Ovary (tissue), 9 donors: ENCODE results near the gene SPDYC. TPM values are rescaled to one million over a fixed set of nuclear protein-coding genes. Genes with fewer than 3 reads are reported as not detected.
A peak's percentile ranks its signal among the peaks of the same experiment; 100 is the strongest.

Source experiments
- DNase-seq, 5 donors: peaks; one replicate each; pipeline ENCODE4 v3.0.0-alpha.2; 2019 to 2020
- H3K27ac ChIP-seq, 2 donors: fragments of 200-600 bp; one replicate each; pipeline versions ENCODE4 v1.5.1 to v1.8.0; 2019 to 2022
- H3K27me3 ChIP-seq: fragments of 200-600 bp; one replicate; pipeline ENCODE4 v1.8.0; 2022
- H3K36me3 ChIP-seq: fragments of 200-600 bp; sonication (generic); one replicate; pipeline ENCODE4 v1.5.1; 2019
- H3K4me1 ChIP-seq: one replicate; pipeline ENCODE4 v1.8.1; 2013; ENCODE audit warnings: mild to moderate bottlenecking, moderate library complexity; ENCODE audit not compliant: insufficient read depth
- H3K4me3 ChIP-seq: fragments of 200-600 bp; sonication (generic); one replicate; pipeline ENCODE4 v1.5.1; 2017
- H3K9me3 ChIP-seq, 2 donors: fragments of 200-600 bp in 1 of 2; sonication (generic) in 1 of 2; one replicate each; pipeline versions ENCODE4 v1.5.1 to v1.8.1; 2013 to 2019; ENCODE audit warnings: mild to moderate bottlenecking in 1 of 2, moderate library complexity in 1 of 2
- CTCF ChIP-seq, 3 donors: fragments of 450-650 bp in 2 of 3; fragments of 200-600 bp in 1 of 3; IDR thresholded peaks; one replicate each; pipeline versions ENCODE4 v1.5.1 to v1.8.0; 2016 to 2022; ENCODE audit warnings: antibody characterized with exemption in 3 of 3, mild to moderate bottlenecking in 1 of 3
- EP300 ChIP-seq: sonication (generic); formaldehyde crosslinking; IDR thresholded peaks from one replicate; pipeline ENCODE4 v1.6.1; 2017; ENCODE audit warnings: antibody characterized with exemption
- POLR2A ChIP-seq: fragments of 450-650 bp; IDR thresholded peaks from one replicate; pipeline ENCODE4 v1.6.1; 2017; ENCODE audit warnings: antibody characterized with exemption, mild to moderate bottlenecking, moderate library complexity
- WGBS, 3 donors: extraction: QIAGEN DNeasy Blood & Tissue Kit in 1 of 3; methylation state at CpG; one replicate each; pipeline versions ENCODE4 v1.1.5 to v1.1.7; 2013 to 2017; 5-methylcytosine and 5-hydroxymethylcytosine counted together
- intact Hi-C, 4 donors: fragments of 100-400 bp; cut with DNase I; formaldehyde crosslinking; loops; one replicate each; pipeline versions ENCODE4 v1.11.0 to v1.15.1; 2022 to 2023
- polyA plus RNA-seq, 2 donors: library from polyadenylated mRNA; stranded (reverse); fragments of 200-250 nt in 1 of 2; fragments of 350-450 nt in 1 of 2; fragmentation: Illumina TruSeq in 1 of 2; extraction: RNeasy Lipid Tissue Mini Kit (QIAGEN cat#74804) in 1 of 2; gene quantifications; one replicate each; pipeline ENCODE4 v1.2.3, GENCODE V29; 2013 to 2014
- total RNA-seq, 7 donors: library from RNA; depleted of rRNA in 2 of 7; stranded (reverse); fragments of >200 nt in 2 of 7; fragmentation: NEBNext Ultra II Directional in 3 of 7; extraction: Animal tissue kit (Norgen Biotek cat#: 25700) in 3 of 7; gene quantifications; one replicate each; pipeline versions ENCODE4 v1.1.0 to v1.2.4, GENCODE V29; 2016 to 2023
- donor health status: DM: no; HTN: no; CAD: no; lungs with moderate emphysema.
- donor health status: DM: no; HTN: no; CAD: no.
- donor health status: Bipolar disorder and iron deficiency.
- donor health status: DM: yes; HTN: yes; CAD: no.
- donor health status: DM: no; HTN: no; CAD: no.
- donor health status: DM: yes; HTN: yes; CAD: no.

Gene SPDYC
- total and polyA plus RNA-seq, 9 donors = 0.07 TPM; not detected in 8

- intact Hi-C loops = loop anchor here in 1 of 4 donors (10.0 kb wide), 1 partner anchor 73 kb away; the partner anchor contains the start of genes TM7SF2 and ZNHIT2
- TF ChIP-seq EP300 = no peak
- no peak for TF ChIP-seq CTCF (IDR thresholded peaks at IDR 0.05)
- no peak for TF ChIP-seq POLR2A
- Histone ChIP-seq H3K4me3 (no peak overlapping the region), H3K27me3 (no peaks in the 10 kb centered on the region), H3K36me3 (no peaks in the 10 kb centered on the region), H3K27ac (no peak overlapping the region), H3K9me3 (no peaks in the 10 kb centered on the region), H3K4me1 (no peaks in the 10 kb centered on the region)
- 88 to 91% (median 88%) methylated on average over 20 of the region's 20 CpGs for WGBS, 3 donors
- peak in 2 of 5 donors; percentile 10 to 16 for DNase-seq
Measured at GRCh38 chr11:65187971-65188461, 18.0 kb downstream of the SPDYC start.

- 91 to 95% (median 95%) methylated on average over 18 of the region's 18 CpGs for WGBS, 3 donors
- Histone ChIP-seq H3K9me3 (no peaks in the 10 kb centered on the region), H3K4me3 (no peak overlapping the region), H3K27ac (no peak overlapping the region), H3K4me1 (no peaks in the 10 kb centered on the region), H3K36me3 (no peaks in the 10 kb centered on the region), H3K27me3 (no peaks in the 10 kb centered on the region)
- DNase-seq = peak in 1 of 5 donors; percentile 9
- no peak for TF ChIP-seq CTCF (IDR thresholded peaks at IDR 0.05)
- TF ChIP-seq EP300 = no peak
- TF ChIP-seq POLR2A = no peak
- intact Hi-C loops = loop anchor here in 1 of 4 donors (10.0 kb wide), 1 partner anchor 74 kb away; the partner anchor contains the start of genes TM7SF2 and ZNHIT2
Measured at GRCh38 chr11:65188486-65188885, 18.5 kb downstream of the SPDYC start.

GRCh38 chr11:65189191-65189590 is 19.2 kb downstream of the SPDYC start:
- TF ChIP-seq POLR2A (no peak), EP300 (no peak), CTCF (IDR thresholded peaks at IDR 0.05) (no peak)
- Histone ChIP-seq H3K4me3 (no peak overlapping the region), H3K36me3 (no peaks in the 10 kb centered on the region), H3K27me3 (no peaks in the 10 kb centered on the region), H3K27ac (no peak overlapping the region), H3K9me3 (no peaks in the 10 kb centered on the region), H3K4me1 (no peaks in the 10 kb centered on the region)
- peak in 1 of 5 donors; percentile 4 for DNase-seq
- 81 to 83% (median 82%) methylated on average over 10 of the region's 10 CpGs for WGBS, 3 donors
- intact Hi-C loops = loop anchor here in 1 of 4 donors (10.0 kb wide), 1 partner anchor 74 kb away; the partner anchor contains the start of genes TM7SF2 and ZNHIT2

- H3K36me3 ChIP-seq = no peaks in the 10 kb centered on the region
- TF ChIP-seq EP300 (no peak), POLR2A (no peak), CTCF (IDR thresholded peaks at IDR 0.05) (no peak)
- H3K4me3 ChIP-seq = no peak overlapping the region
- H3K9me3 ChIP-seq = no peaks in the 10 kb centered on the region
- 96 to 100% (median 96%) methylated on average over 2 of the region's 2 CpGs for WGBS, 3 donors
- no peak for DNase-seq
- intact Hi-C loops = no loop called here
- no peaks in the 10 kb centered on the region for H3K4me1 ChIP-seq
- no peak overlapping the region for H3K27ac ChIP-seq
- H3K27me3 ChIP-seq = no peaks in the 10 kb centered on the region
Measured at GRCh38 chr11:65194564-65194963, 24.5 kb downstream of the SPDYC start.
